Lung (tissue), 12 donors: ENCODE measurements around the gene ANKMY2. TPM values are rescaled to one million over a fixed set of nuclear protein-coding genes. Genes with fewer than 3 reads are reported as not detected.

Experiments
- ATAC-seq: fragments of 200-7000 bp; cut with Tn5 transposase; one replicate; pipeline ENCODE4 v1.9.1; 2020; ENCODE audit warnings: moderate number of reproducible peaks; ENCODE audit not compliant: insufficient read depth, low FRiP score
- DNase-seq, 3 donors: peaks; one replicate each; pipeline ENCODE4 v3.0.0-alpha.2; 2013 to 2017
- H3K27ac ChIP-seq, 2 donors: one replicate each; pipeline ENCODE4 v1.5.1; 2013; ENCODE audit warnings: mild to moderate bottlenecking in 2 of 2, moderate library complexity in 2 of 2, control low read depth in 1 of 2, inconsistent platforms in 1 of 2, low read depth in 1 of 2, low read length in 1 of 2
- H3K27me3 ChIP-seq, 3 donors: one replicate each; pipeline ENCODE4 v1.5.1; 2013; ENCODE audit warnings: low read length in 2 of 3; ENCODE audit not compliant: control insufficient read depth in 3 of 3, insufficient read depth in 3 of 3
- H3K36me3 ChIP-seq, 4 donors: one replicate each; pipeline ENCODE4 v1.5.1; 2013; ENCODE audit warnings: low read length in 4 of 4, mild to moderate bottlenecking in 1 of 4, moderate library complexity in 1 of 4; ENCODE audit not compliant: control insufficient read depth in 4 of 4, insufficient read depth in 4 of 4
- H3K4me1 ChIP-seq, 5 donors: one replicate each; pipeline ENCODE4 v1.5.1; 2013; ENCODE audit warnings: low read length in 5 of 5, mild to moderate bottlenecking in 2 of 5, moderate library complexity in 1 of 5; ENCODE audit not compliant: control insufficient read depth in 5 of 5, insufficient read depth in 5 of 5
- H3K4me3 ChIP-seq: one replicate; pipeline ENCODE4 v1.5.1; 2013; ENCODE audit warnings: mild to moderate bottlenecking, control low read depth, moderate library complexity
- H3K9ac ChIP-seq, 2 donors: one replicate each; pipeline ENCODE4 v1.5.1; 2013; ENCODE audit warnings: low read length in 2 of 2, control low read depth in 1 of 2; ENCODE audit not compliant: insufficient read depth in 1 of 2
- H3K9me3 ChIP-seq, 4 donors: one replicate each; pipeline ENCODE4 v1.5.1; 2013; ENCODE audit warnings: low read length in 3 of 4, mild to moderate bottlenecking in 1 of 4, moderate library complexity in 1 of 4; ENCODE audit not compliant: control insufficient read depth in 4 of 4, insufficient read depth in 3 of 4
- WGBS, 2 donors: extraction: QIAGEN DNeasy Blood & Tissue Kit; methylation state at CpG; one replicate each; pipeline ENCODE4 v1.1.7; 2013; 5-methylcytosine and 5-hydroxymethylcytosine counted together
- polyA plus RNA-seq, 2 donors: library from polyadenylated mRNA; stranded (reverse); fragments of 200-250 nt; gene quantifications; one replicate each; pipeline ENCODE4 v1.2.1, GENCODE V29; 2013
- total RNA-seq, 2 donors: library from RNA; depleted of rRNA in 1 of 2; stranded (reverse); fragments of >200 nt in 1 of 2; gene quantifications; one replicate each; pipeline ENCODE4 v1.2.1, GENCODE V29; 2014 to 2021
- TF ChIP-seq, protein P1 (sequence below): IDR thresholded peaks from 2 replicates; pipeline ENCODE4 v1.5.1; 2012; ENCODE audit warnings: mild to moderate bottlenecking; ENCODE audit errors: control extremely low read depth, extremely low read depth
- donor health status: control.
- donor health status: control.
- donor health status: Bipolar disorder and iron deficiency.
- donor health status: healthy.
- donor health status: DM: yes; HTN: yes; CAD: no.

Gene ANKMY2
- total and polyA plus RNA-seq, 4 donors, result 4.9 to 26.2 (median 9.7) TPM

DNA sequence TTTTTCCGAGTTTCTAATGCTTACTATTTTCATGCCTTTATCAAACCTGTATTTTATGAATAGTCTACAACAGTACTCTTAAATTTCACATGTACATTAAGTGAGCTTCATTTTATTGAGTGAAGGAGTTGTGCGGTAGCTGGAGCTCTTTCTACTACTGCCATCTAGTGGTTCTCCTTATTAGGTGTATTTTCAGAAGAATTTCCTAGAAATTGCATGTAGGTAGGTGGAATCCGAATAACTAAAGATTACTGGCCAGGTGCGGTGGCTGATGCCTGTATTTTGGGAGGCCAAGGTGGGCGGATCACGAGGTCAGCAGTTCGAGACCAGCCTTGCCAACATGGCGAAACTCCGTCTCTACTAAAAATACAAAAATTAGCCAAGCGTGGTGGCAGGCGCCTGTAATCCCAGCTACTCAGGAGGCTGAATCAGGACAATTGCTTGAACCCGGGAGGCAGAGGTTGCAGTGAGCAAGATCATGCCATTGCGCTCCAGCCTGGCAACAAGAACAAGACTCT lies 80.6 kb downstream of the ANKMY2 start:
- Histone ChIP-seq H3K9ac (no peak overlapping the region), H3K4me1 (peaks cover 0 to 9% (median 0%) of the 10 kb centered on the region in 5 donors), H3K4me3 (no peak overlapping the region), H3K27ac (no peak overlapping the region), H3K36me3 (no peaks in the 10 kb centered on the region), H3K27me3 (no peaks in the 10 kb centered on the region), H3K9me3 (no peaks in the 10 kb centered on the region)
- TF ChIP-seq, protein P1, sequence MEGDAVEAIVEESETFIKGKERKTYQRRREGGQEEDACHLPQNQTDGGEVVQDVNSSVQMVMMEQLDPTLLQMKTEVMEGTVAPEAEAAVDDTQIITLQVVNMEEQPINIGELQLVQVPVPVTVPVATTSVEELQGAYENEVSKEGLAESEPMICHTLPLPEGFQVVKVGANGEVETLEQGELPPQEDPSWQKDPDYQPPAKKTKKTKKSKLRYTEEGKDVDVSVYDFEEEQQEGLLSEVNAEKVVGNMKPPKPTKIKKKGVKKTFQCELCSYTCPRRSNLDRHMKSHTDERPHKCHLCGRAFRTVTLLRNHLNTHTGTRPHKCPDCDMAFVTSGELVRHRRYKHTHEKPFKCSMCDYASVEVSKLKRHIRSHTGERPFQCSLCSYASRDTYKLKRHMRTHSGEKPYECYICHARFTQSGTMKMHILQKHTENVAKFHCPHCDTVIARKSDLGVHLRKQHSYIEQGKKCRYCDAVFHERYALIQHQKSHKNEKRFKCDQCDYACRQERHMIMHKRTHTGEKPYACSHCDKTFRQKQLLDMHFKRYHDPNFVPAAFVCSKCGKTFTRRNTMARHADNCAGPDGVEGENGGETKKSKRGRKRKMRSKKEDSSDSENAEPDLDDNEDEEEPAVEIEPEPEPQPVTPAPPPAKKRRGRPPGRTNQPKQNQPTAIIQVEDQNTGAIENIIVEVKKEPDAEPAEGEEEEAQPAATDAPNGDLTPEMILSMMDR, result peak; percentile 83
- DNase-seq (peak in 2 of 3 donors; percentile 74 to 83), ATAC-seq (no peak)
- WGBS, 2 donors, result 36 to 37% methylated on average over 13 of the region's 13 CpGs

DNA sequence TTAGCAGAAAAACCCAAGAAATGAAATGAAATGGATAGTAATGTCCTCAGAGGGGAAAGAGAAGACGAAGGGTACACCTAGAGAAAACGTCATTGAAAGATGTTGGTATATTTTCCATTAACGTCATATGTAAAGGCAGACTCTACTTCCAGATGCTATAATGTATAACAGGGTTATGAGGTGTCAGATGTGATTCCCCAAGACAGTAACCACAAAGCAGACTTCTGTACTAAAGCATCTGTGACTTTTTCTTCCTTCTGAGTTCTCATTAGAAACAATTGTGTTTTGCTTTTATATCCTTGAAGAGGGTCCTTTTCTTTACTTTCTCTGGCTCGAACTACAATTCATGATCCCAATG lies 81.6 kb downstream of the ANKMY2 start:
- Histone ChIP-seq H3K9ac (no peak overlapping the region), H3K9me3 (no peaks in the 10 kb centered on the region), H3K4me3 (no peak overlapping the region), H3K27me3 (no peaks in the 10 kb centered on the region), H3K36me3 (no peaks in the 10 kb centered on the region), H3K4me1 (peaks cover 0 to 9% (median 0%) of the 10 kb centered on the region in 5 donors), H3K27ac (no peak overlapping the region)
- no peak for ATAC-seq
- DNase-seq, result peak in 1 of 3 donors; percentile 24
- TF ChIP-seq, protein P1, result no peak
- 85 to 89% methylated on average over 4 of the region's 4 CpGs for WGBS, 2 donors

DNA sequence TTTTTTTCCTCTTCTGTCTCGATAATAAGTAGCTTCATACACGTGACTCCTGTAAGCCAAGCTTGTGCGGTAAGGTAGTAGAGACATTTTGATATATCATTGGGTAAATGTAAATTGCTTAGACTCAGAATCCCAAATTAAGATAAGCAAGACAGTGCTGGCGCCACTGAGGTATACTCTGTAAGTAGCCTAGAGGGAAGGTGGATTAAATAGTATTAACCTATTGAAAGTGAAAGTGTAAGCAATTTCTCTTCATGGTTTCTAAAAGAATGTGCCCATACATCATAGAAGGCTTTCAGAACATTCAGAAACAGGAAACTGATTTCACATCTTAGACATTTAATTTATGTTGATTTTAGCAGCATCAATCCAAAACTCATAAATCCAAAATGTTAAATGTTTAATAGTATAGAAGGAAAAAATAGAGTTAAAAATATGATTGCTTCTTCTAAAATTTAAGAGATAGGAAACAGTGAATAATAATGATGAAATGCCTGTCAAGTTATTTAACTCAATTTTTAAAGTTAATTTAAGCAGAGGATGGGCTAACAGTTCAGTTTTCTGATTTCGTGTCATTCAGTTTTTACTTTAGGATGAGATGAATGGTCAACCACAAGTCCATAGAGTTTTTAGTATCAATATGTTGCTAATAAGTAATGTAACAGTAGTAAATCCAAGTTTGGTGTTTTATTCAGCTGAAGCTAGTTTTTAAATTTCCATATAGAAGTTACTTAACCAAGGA lies 82.1 kb downstream of the ANKMY2 start:
- no peaks in the 10 kb centered on the region for H3K27me3 ChIP-seq
- TF ChIP-seq, protein P1, result no peak
- WGBS, 2 donors, result 39 to 57% methylated on average over 5 of the region's 5 CpGs
- H3K36me3 ChIP-seq, result no peaks in the 10 kb centered on the region
- H3K9me3 ChIP-seq, result no peaks in the 10 kb centered on the region
- H3K9ac ChIP-seq, result no peak overlapping the region
- no peak overlapping the region for H3K27ac ChIP-seq
- DNase-seq (no peak), ATAC-seq (no peak)
- peaks cover 0 to 9% (median 0%) of the 10 kb centered on the region in 5 donors for H3K4me1 ChIP-seq
- no peak overlapping the region for H3K4me3 ChIP-seq
